HG03095 (cell line): ENCODE measurements around the gene POU6F2.
"Not testable (repeated sequence)": the region's sequence is repeated elsewhere in the genome, so short reads cannot be mapped to it uniquely, and the experiment has no call there.

Experiments
- ATAC-seq: cut with Tn5 transposase; IDR thresholded peaks from one replicate; pipeline ENCODE4 v1.9.1; 2021; ENCODE audit warnings: moderate library complexity; ENCODE audit not compliant: unreplicated experiment

Gene POU6F2

GRCh38 chr7:39184391-39184790, 206.7 kb downstream of the POU6F2 start:
- ATAC-seq, result no peak

GRCh38 chr7:39186131-39186530, 208.4 kb downstream of the POU6F2 start:
- no peak for ATAC-seq

GRCh38 chr7:39186671-39187070, 209.0 kb downstream of the POU6F2 start:
- ATAC-seq, result no peak

GRCh38 chr7:39187130-39187529, 209.4 kb downstream of the POU6F2 start:
- ATAC-seq, result no peak

- no peak for ATAC-seq
These were observed 214.8 kb downstream of the POU6F2 start for GRCh38 chr7:39192476-39192875.

GRCh38 chr7:39194388-39194787, 216.7 kb downstream of the POU6F2 start:
- not testable (repeated sequence) for ATAC-seq

- no peak for ATAC-seq
These were observed 218.3 kb downstream of the POU6F2 start for GRCh38 chr7:39195967-39196366.

- no peak for ATAC-seq
These were observed 220.1 kb downstream of the POU6F2 start for GRCh38 chr7:39197831-39198230.

GRCh38 chr7:39198556-39198955, 220.8 kb downstream of the POU6F2 start:
- ATAC-seq, result no peak

GRCh38 chr7:39199006-39199405, 221.3 kb downstream of the POU6F2 start:
- no peak for ATAC-seq

GRCh38 chr7:39199951-39200350, 222.2 kb downstream of the POU6F2 start:
- no peak for ATAC-seq

GRCh38 chr7:39202041-39202440, 224.3 kb downstream of the POU6F2 start:
- ATAC-seq, result no peak

GRCh38 chr7:39210362-39210761, 232.7 kb downstream of the POU6F2 start:
- ATAC-seq, result no peak

GRCh38 chr7:39211581-39211980, 233.9 kb downstream of the POU6F2 start:
- ATAC-seq, result no peak

GRCh38 chr7:39212876-39213275, 235.2 kb downstream of the POU6F2 start:
- ATAC-seq, result no peak

- no peak for ATAC-seq
These were observed 240.1 kb downstream of the POU6F2 start for GRCh38 chr7:39217783-39218182.

- no peak for ATAC-seq
These were observed 242.2 kb downstream of the POU6F2 start for GRCh38 chr7:39219869-39220268.

GRCh38 chr7:39221901-39222300, 244.2 kb downstream of the POU6F2 start:
- ATAC-seq, result no peak

- no peak for ATAC-seq
These were observed 251.2 kb downstream of the POU6F2 start for GRCh38 chr7:39228946-39229345.

- no peak for ATAC-seq
These were observed 256.3 kb downstream of the POU6F2 start for GRCh38 chr7:39233851-39234529.

GRCh38 chr7:39238234-39238869, 260.6 kb downstream of the POU6F2 start:
- ATAC-seq, result no peak

- ATAC-seq, result no peak
These were observed 263.2 kb downstream of the POU6F2 start for GRCh38 chr7:39240864-39241263.

GRCh38 chr7:39247576-39247975, 269.9 kb downstream of the POU6F2 start:
- ATAC-seq, result no peak
